GM12878 (cell line): Measurements from ENCODE around the gene HOXB13. TPM values are rescaled to one million over a fixed set of nuclear protein-coding genes. Genes with fewer than 3 reads are reported as not detected.

Experiments used
- ATAC-seq: fragments of 200-7000 bp; cut with Tn5 transposase; 3 replicates; pipeline ENCODE4 v1.9.1; 2020; ENCODE audit warnings: mild to moderate bottlenecking, moderate library complexity
- BruUV-seq: library from RNA; stranded (reverse); fragments of 400-500 nt; replicated peaks from 2 replicates; lab custom pipeline; 2021; lab: Mats Ljungman, UMichigan
- CTCF ChIA-PET: fragments of 300-600 bp; sonication (Branson Sonifier 250); formaldehyde crosslinking; extraction: SDS; loops from one replicate; lab custom pipeline; 2021; ENCODE audit warnings: inconsistent platforms; lab: Yijun Ruan, JAX
- POLR2A ChIA-PET: fragments of 350-600 bp; formaldehyde crosslinking; extraction: SDS; loops from one replicate; lab custom pipeline; 2021; ENCODE audit warnings: inconsistent platforms; lab: Charles Lee
- RAD21 ChIA-PET: fragments of 300-600 bp; sonication (Branson Sonifier 250); formaldehyde crosslinking; loops from one replicate; lab custom pipeline; 2023; ENCODE audit warnings: antibody characterized with exemption; ENCODE audit not compliant: unreplicated experiment; lab: Charles Lee
- SMC1A ChIA-PET: fragments of 300-600 bp; sonication (Branson Sonifier 250); formaldehyde crosslinking; loops from one replicate; lab custom pipeline; 2023; ENCODE audit not compliant: unreplicated experiment, uncharacterized antibody; lab: Charles Lee
- DNase-seq: peaks from one replicate; pipeline ENCODE4 v3.0.0-alpha.2; 2011; ENCODE audit warnings: low read depth, low spot score
- FAIRE-seq: peaks from 3 replicates; lab custom pipeline; 2011; peaks lifted over from hg19 to GRCh38; lab: Jason Lieb, UNC
- H2AFZ ChIP-seq: 2 replicates; pipeline ENCODE4 v1.6.0; 2011; ENCODE audit warnings: low read depth, low read length, control low read depth; ENCODE audit not compliant: control insufficient read depth
- H3K27ac ChIP-seq: 2 replicates; pipeline ENCODE4 v1.5.1; 2011; ENCODE audit warnings: control low read depth; ENCODE audit not compliant: control insufficient read depth, insufficient read depth
- H3K27me3 ChIP-seq, 2 experiments: replicated peaks in 1 of 2; 2 replicates each; pipeline versions ENCODE4 v1.6.0 to v1.6.1; 2011; ENCODE audit warnings: low read length in 1 of 2; ENCODE audit not compliant: control insufficient read depth in 2 of 2, insufficient read depth in 2 of 2
- H3K36me3 ChIP-seq, 2 experiments: 2 replicates each; pipeline ENCODE4 v1.5.1; 2011; ENCODE audit warnings: low read length in 1 of 2; ENCODE audit not compliant: control insufficient read depth in 2 of 2, insufficient read depth in 2 of 2
- H3K4me1 ChIP-seq: 2 replicates; pipeline ENCODE4 v1.6.1; 2011; ENCODE audit warnings: mild to moderate bottlenecking, low read length, moderate library complexity, mixed read lengths; ENCODE audit not compliant: control insufficient read depth, insufficient read depth
- H3K4me2 ChIP-seq: 2 replicates; pipeline ENCODE4 v1.6.0; 2011; ENCODE audit warnings: control low read depth; ENCODE audit not compliant: control insufficient read depth, insufficient read depth
- H3K4me3 ChIP-seq: fragments of 200-600 bp; sonication (generic); 2 replicates; pipeline ENCODE4 v1.5.1; 2016
- H3K79me2 ChIP-seq: 2 replicates; pipeline ENCODE4 v1.6.0; 2011; ENCODE audit warnings: low read length; ENCODE audit not compliant: control insufficient read depth, insufficient read depth
- H3K9ac ChIP-seq: 2 replicates; pipeline ENCODE4 v1.8.0; 2011; ENCODE audit warnings: low read length, control low read depth, mixed read lengths; ENCODE audit not compliant: control insufficient read depth, insufficient read depth
- H3K9me3 ChIP-seq: replicated peaks from 3 replicates; pipeline ENCODE4 v1.5.1; 2011; ENCODE audit warnings: mild to moderate bottlenecking, low read length; ENCODE audit not compliant: control insufficient read depth, insufficient read depth
- H4K20me1 ChIP-seq: 2 replicates; pipeline ENCODE4 v1.6.0; 2011; ENCODE audit not compliant: control insufficient read depth, insufficient read depth
- BRCA1 ChIP-seq: IDR thresholded peaks from 2 replicates; pipeline ENCODE4 v1.6.1; 2011; ENCODE audit warnings: low read depth, low read length, improper control_type of control experiment
- CBFB ChIP-seq: IDR thresholded peaks from 2 replicates; pipeline ENCODE4 v1.6.1; 2016; ENCODE audit warnings: antibody characterized with exemption, low read depth
- CEBPZ ChIP-seq: fragments of 150-350 bp; IDR thresholded peaks from 2 replicates; pipeline ENCODE4 v1.6.1; 2016; ENCODE audit warnings: low read depth, low read length
- CHD1 ChIP-seq: IDR thresholded peaks from 2 replicates; pipeline ENCODE4 v1.6.1; 2012; ENCODE audit warnings: low read depth, low read length, improper control_type of control experiment
- MYC ChIP-seq: IDR thresholded peaks from 2 replicates; pipeline ENCODE4 v1.6.1; 2011; ENCODE audit warnings: mild to moderate bottlenecking, low read length, moderate library complexity, inconsistent platforms; ENCODE audit not compliant: insufficient read depth, insufficient replicate concordance, insufficient read length, severe bottlenecking
- NFYA ChIP-seq: IDR thresholded peaks from 2 replicates; pipeline ENCODE4 v1.6.1; 2011; ENCODE audit warnings: low read depth, mild to moderate bottlenecking, low read length, improper control_type of control experiment, borderline replicate concordance
- RB1 ChIP-seq: fragments of 450-650 bp; formaldehyde crosslinking; IDR thresholded peaks from 2 replicates; pipeline ENCODE4 v1.6.1; 2017; ENCODE audit warnings: mild to moderate bottlenecking, borderline replicate concordance
- RFX5 ChIP-seq: IDR thresholded peaks from 2 replicates; pipeline ENCODE4 v1.6.1; 2011; ENCODE audit warnings: low read depth, low read length, improper control_type of control experiment
- RUNX3 ChIP-seq: IDR thresholded peaks from 2 replicates; pipeline ENCODE4 v1.6.1; 2012; ENCODE audit warnings: low read length, inconsistent platforms
- SMAD5 ChIP-seq: IDR thresholded peaks from 2 replicates; pipeline ENCODE4 v1.6.1; 2016; ENCODE audit warnings: antibody characterized with exemption, low read depth
- SUZ12 ChIP-seq: fragments of 200-600 bp; sonication (generic); IDR thresholded peaks from one replicate; pipeline ENCODE4 v1.6.1; 2018; ENCODE audit warnings: antibody characterized with exemption, mild to moderate bottlenecking; ENCODE audit not compliant: unreplicated experiment
- WGBS: methylation state at CpG from one replicate; pipeline ENCODE4 v1.1.6; 2016; ENCODE audit warnings: low lambda C conversion rate; ENCODE audit not compliant: insufficient replicate concordance, insufficient coverage; ENCODE audit errors: missing lambda C conversion rate; 5-methylcytosine and 5-hydroxymethylcytosine counted together
- in situ Hi-C: fragments of 300-500 bp; cut with MboI; formaldehyde crosslinking; loops from 9 replicates; pipeline ENCODE4 v1.14.3; 2018; ENCODE audit warnings: mixed read lengths
- intact Hi-C: fragments of 100-400 bp; cut with micrococcal nuclease; formaldehyde crosslinking; loops from one replicate; pipeline ENCODE4 v1.14.2; 2022; ENCODE audit not compliant: unreplicated experiment
- polyA plus RNA-seq, 11 experiments: library from polyadenylated mRNA; depleted of rRNA in 4 of 11; unstranded in 6 of 11; stranded (reverse) in 5 of 11; fragments of >200 nt; fragmentation: Nextera tagmentation in 4 of 11; fragmentation: Illumina TruSeq in 1 of 11; extraction: Ambion mirVana in 4 of 11; extraction: Trizol in 1 of 11; gene quantifications; 1 replicate in 1 of 11; 2 replicates in 10 of 11; pipeline versions ENCODE4 v1.2.1 to v1.2.3, GENCODE V29; 2011 to 2016; ENCODE audit warnings: inconsistent platforms in 2 of 11, missing spikeins in 2 of 11, low read depth in 1 of 11
- total RNA-seq, 4 experiments: library from RNA; depleted of rRNA in 3 of 4; stranded (reverse); fragments of >200 nt in 3 of 4; fragmentation: Illumina TruSeq in 1 of 4; extraction: Trizol in 1 of 4; gene quantifications; 2 replicates each; pipeline versions ENCODE4 v1.2.1 to v1.2.3, GENCODE V29; 2013 to 2021

Gene HOXB13
- total and polyA plus RNA-seq, 10 of the 15 experiments (the other 5 are each of a cell fraction or from before 2014, with no cell fraction given): 0.05 TPM; not detected in 9

DNA sequence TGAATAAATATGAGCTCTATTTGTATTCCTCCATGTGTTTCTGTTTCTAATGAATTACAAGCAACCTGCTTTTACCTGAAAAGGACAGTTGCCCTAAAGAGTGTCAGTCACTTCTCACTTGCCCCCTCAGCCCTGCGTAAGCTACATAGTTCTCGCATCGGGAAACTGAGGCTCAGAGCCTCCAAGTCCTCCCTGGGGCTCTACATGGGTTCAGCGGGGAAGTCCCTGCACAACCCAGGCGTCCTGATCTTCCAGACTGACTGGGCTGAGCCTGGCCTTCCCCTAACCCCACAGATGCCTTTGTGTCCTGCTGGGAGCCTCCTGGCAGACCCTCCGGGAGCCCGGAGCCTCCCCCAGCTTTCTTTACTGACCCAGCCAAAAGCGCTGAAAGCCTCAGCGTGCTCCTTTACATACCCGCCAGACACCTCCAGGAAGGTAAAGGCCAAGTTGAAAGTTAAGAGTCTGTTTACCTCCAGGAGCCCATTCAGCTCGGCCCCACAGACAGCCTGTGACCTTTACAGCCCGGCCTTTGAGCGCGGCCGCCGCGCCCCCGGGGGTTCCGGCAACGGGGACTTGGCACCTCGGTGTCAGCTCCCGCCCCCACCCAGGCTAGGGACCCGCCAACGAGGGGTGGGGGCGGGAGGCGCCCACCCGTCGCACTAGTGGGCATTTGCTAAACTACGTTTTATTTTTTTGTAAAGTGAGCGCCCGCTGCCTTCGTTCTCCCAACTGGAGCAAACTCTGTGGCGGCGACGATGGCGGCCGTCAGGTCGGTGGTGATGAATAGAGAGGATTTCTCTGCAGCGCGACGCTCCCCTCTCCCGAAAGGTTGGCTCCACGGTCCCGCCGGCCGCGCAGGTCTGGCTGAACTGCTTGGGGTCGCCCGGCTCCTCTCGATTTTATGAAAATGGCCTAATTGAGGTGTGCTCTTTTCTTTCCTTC, 4.4 kb upstream of the HOXB13 start:
- POLR2A ChIA-PET: no interaction called here
- Histone ChIP-seq H3K36me3 (no peaks in the 10 kb centered on the region), H3K9me3 (no peaks in the 10 kb centered on the region), H3K9ac (no peak overlapping the region), H2AFZ (no peak overlapping the region), H3K27me3 (peaks cover 16 to 34% of the 10 kb centered on the region in 2 experiments), H3K4me3 (no peak overlapping the region), H3K27ac (no peak overlapping the region), H3K79me2 (no peaks in the 10 kb centered on the region), H4K20me1 (no peaks in the 10 kb centered on the region), H3K4me2 (no peak overlapping the region), H3K4me1 (no peaks in the 10 kb centered on the region)
- FAIRE-seq (no peak), DNase-seq (no peak), ATAC-seq (no peak)
- no peak for TF ChIP-seq RFX5
- no peak for TF ChIP-seq CHD1
- TF ChIP-seq CBFB: no peak
- TF ChIP-seq SUZ12: peak; percentile 77
- intact Hi-C loops (no loop called here), in situ Hi-C loops (no loop called here)
- SMC1A ChIA-PET: no interaction called here
- WGBS: 22% methylated on average over 49 of the region's 50 CpGs
- CTCF ChIA-PET: interaction anchor here (0.9 to 2.1 kb wide), 5 partner anchors 25 to 407 kb away, joined by 3 to 10 read pairs (median 4); no protein-coding TSS in a partner anchor
- BruUV-seq: no TSS peak
- RAD21 ChIA-PET: no interaction called here

- Histone ChIP-seq H2AFZ (no peak overlapping the region), H3K4me3 (no peak overlapping the region), H3K27ac (no peak overlapping the region), H4K20me1 (no peaks in the 10 kb centered on the region), H3K4me1 (no peaks in the 10 kb centered on the region), H3K4me2 (no peak overlapping the region), H3K79me2 (no peaks in the 10 kb centered on the region), H3K9me3 (no peaks in the 10 kb centered on the region), H3K9ac (no peak overlapping the region), H3K36me3 (no peaks in the 10 kb centered on the region), H3K27me3 (peaks cover 25 to 42% of the 10 kb centered on the region in 2 experiments)
- DNase-seq (no peak), FAIRE-seq (no peak), ATAC-seq (no peak)
- in situ Hi-C loops: no loop called here
- ChIA-PET RAD21 (no interaction called here), POLR2A (interaction anchor here (0.6 kb wide), 2 partner anchors 58 to 536 kb away, joined by 3 to 4 read pairs; no protein-coding TSS in a partner anchor), CTCF (interaction anchor here (0.6 to 2.1 kb wide), 7 partner anchors 27 to 408 kb away, joined by 3 to 10 read pairs (median 3); no protein-coding TSS in a partner anchor), SMC1A (interaction anchor here (0.7 to 1.6 kb wide), 2 partner anchors 20 to 148 kb away, joined by 3 to 4 read pairs; no protein-coding TSS in a partner anchor)
- no TSS peak for BruUV-seq
- intact Hi-C loops: no loop called here
- no peak for TF ChIP-seq NFYA
- TF ChIP-seq CEBPZ: no peak
- no peak for TF ChIP-seq RUNX3
- no peak for TF ChIP-seq MYC
- TF ChIP-seq SMAD5: no peak
- TF ChIP-seq BRCA1: no peak
- no peak for TF ChIP-seq RB1
Measured at GRCh38 chr17:48731355-48731754, 2.8 kb upstream of the HOXB13 start.
